GM21515 (cell line): ENCODE data around the gene LINGO3.

Experiments
- ATAC-seq: cut with Tn5 transposase; IDR thresholded peaks from one replicate; pipeline ENCODE4 v1.9.1; 2021; ENCODE audit not compliant: unreplicated experiment

The LINGO3 gene

DNA sequence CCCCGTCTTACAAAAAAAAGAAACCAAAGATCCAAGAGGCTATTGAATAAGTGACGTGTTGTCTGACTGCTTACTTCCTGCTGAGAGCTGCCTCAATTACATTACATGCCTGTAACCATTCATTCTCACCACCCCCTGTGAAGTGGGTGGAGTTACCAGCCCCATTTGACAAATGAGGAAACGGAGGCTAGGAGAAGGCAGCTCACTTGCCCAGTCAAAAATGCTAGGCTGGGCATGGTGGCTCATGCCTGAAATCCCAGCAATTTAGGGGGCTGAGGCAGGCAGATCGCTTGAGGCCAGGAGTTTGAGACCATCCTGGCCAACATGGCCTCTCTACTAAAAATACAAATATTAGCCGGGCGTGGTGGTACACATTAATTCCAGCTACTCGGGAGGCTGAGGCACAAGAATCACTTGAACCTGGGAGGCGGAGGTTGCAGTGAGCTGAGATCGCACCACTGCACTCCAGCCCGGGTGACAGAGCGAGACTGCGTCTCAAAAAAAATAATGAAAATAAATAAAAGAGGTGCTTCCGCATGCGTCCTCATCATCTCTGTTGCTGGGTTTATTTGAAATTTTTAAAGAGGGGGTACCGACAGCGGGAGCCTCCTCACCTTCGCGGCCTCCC lies 19.9 kb upstream of the LINGO3 start:
- ATAC-seq = no peak

- ATAC-seq = no peak
Observed at GRCh38 chr19:2326699-2327360, 18.9 kb upstream of the LINGO3 start.

DNA sequence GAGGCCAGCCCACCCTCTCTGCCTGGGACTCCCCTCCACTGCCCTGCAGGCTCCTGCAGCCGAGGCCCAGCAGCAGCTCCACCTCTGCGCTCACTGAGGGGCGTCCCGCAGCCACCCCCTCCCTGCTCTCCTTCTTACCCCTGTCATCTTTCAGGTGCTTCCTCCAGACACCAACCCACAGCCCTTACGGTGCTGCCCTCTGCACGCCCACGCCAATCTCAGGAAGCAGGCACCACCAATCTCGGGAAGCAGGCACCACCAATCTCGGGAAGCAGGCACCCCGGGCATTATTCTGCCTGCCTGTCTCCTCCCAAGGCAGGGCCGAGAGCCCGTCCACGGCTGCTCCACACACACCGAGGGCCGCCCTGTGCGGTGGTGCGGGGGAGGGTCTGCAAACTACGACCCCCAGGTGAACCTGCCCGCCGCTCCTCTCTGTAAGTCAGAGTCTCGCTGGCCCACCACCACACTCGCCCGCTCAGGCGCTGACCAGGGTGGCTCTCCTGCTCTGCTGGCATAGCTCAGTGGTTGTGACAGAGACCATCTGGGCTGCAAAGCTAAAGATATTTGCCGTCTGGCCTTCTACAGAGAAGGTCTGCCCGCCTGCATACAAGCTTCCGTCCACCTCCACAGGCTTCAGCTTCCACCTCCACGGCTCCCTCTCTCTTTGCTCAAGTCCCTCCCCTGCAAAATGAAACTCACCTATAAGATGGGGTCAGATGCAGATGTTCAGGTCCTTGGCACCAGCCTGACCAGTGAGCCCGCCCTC lies 17.5 kb upstream of the LINGO3 start:
- ATAC-seq = no peak

DNA sequence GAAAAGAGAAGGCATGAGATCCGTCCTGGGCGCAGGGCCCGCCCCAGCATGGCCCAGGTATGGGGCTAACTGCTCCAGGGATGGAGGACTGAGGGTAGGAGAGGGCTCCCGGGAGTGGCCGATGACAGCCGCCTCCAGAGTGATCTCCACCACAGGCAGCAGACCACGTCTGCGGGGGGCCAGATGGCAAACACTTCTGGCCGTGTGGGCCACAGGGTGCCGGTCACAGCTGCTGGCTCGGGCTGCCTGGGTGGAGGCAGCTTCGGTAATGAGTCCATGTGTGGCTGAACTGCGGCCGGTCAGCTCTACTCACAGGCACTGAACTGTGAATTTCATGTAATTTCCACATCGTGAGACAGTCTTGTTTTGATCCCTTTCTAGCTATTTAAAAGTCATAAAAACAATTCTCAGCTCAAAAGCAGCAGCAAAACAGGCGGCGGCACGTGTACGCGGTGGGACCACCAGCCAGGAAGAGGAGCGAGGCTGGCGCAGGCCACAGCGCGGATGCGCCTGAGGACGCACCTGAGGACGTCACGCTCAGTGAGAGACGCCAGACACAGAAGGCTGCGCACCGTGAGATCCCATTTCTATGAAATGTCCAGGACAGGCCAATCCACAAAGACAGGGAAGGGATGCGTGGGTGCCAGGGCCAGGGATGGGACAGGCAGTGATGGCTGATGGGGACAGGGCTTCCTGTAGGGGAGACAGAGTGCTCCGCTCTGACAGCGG lies 16.4 kb upstream of the LINGO3 start:
- no peak for ATAC-seq

- ATAC-seq = no peak
Observed at GRCh38 chr19:2323707-2324106, 15.8 kb upstream of the LINGO3 start.

GRCh38 chr19:2321565-2322283 lies 13.8 kb upstream of the LINGO3 start:
- ATAC-seq = no peak

GRCh38 chr19:2320939-2321338 lies 13.0 kb upstream of the LINGO3 start:
- no peak for ATAC-seq

DNA sequence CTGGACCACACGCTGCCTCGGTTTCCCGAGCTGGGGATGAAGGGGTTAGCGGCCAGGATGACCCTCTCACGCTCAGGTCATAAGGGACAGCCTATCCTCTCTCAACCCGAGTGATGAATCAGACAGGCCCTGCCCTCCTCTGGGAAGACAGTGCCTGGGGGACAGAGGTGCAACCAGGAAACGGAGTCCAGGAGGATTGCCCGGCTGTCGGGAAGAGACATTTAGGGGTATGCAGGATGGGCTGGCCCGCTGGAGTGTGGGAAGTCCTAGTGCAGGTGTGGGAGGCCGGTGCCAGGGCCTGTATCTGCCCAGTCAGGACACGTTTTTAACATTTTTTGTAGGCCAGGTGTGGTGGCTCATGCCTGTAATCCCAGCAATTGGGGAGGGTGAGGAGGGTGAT lies 12.1 kb upstream of the LINGO3 start:
- ATAC-seq = no peak

DNA sequence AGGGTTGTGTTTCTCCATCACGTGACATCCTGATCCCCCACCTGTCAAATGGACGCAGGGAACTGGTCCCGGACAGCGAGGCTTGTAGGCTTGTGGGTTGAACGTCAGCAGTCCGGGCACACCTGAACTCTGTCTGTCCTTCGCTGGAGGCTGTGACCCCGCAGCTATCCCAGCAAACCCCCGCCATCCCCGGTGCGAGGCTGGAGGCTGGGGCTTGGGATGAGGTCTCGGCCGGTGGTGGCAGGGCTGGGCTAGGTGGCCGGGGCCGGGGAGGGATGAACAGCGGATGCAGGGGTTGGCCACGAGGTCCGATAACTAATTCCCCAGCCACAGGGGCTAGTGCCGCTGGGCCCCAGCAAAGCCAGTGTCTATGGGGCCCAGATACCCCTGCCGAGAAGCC lies 11.6 kb upstream of the LINGO3 start:
- ATAC-seq = no peak

DNA sequence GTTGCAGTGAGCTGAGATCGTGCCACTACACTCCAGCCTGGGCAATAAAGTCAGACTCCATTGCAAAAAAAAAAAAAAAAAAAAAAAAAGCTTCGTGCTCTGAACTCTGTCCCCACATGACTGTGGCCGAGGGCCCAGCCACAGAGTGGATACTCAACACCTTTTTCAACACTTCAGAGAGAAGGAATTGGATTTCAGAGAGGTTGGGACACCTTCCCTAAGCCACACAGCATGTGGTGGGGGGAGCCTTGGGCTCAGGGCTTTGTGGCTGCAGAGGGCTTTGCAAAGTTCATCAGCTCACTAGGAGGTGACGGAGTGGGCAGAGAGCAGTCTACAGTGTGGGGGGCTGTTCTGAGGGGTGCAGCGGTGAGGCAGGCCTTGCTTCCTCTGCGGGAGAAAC lies 11.0 kb upstream of the LINGO3 start:
- ATAC-seq = no peak

- ATAC-seq = no peak
Observed at GRCh38 chr19:2317756-2318155, 9.8 kb upstream of the LINGO3 start.

- ATAC-seq = no peak
Observed at GRCh38 chr19:2317300-2317699, 9.3 kb upstream of the LINGO3 start.

GRCh38 chr19:2315818-2316353 lies 7.9 kb upstream of the LINGO3 start:
- ATAC-seq = no peak

DNA sequence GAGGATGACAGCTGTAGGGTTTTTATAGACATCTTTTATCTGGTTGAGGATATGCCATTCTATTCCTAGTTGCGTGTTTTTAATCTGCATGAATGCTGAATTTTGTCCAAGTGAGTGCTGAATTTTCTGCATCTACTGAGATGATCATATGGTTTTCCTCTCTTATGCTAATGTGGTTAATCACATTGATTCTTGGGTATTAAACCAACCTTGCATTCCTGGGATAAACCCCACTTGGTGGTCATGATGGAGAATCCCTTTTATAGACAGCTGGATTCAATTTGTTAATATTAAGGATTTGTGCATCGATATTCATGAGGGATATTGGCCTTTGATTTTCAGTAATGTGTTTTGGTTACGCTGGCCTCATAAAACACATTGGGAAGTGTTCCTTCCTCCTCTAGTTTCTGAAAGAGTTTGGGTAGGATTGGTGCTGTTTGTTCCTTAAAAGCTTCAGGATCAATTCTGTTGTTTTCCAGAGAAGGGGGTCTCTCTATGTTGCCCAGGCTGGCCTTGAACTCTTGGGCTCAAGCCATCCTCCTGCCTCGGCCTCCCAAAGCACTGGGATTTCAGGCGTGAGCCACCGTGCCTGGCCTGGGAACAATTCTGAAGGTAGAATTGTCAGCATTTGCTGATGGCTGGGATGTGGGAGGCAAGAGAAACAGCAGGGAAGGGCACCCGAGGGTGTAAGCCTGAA lies 7.3 kb upstream of the LINGO3 start:
- no peak for ATAC-seq

DNA sequence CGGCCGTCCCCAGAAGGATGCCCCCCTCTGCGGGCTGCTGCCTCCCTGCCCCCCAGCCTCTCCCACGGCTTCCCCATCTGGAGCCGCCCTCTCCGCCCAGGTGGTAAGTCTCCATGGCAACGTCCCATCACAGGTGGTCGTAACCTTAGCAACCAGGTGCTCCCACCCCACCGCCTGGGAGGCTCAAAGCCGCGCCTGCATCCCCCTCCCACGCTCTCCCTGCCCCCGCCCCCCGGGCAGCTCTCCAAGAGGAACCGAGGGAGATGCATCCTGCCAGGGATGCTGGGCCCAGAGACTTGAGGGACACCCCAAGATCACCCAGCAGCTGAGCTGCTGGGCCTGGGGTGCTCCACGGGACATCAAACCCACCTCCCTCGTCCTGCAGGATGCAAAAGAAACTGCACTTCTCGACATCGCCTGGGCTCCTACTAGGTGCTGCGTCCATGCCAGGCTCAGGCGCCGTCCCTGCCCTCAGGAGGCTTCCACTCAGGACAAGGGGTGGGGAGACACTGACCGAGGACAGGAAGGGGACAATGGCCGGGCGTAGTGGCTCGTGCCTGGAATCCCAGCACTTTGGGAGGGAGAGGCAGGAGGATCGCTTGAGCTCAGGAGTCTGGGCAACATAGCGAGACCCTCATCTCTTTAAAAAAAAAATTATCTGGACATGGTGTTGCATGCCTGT lies 5.0 kb upstream of the LINGO3 start:
- ATAC-seq = no peak

GRCh38 chr19:2311093-2311492 lies 3.1 kb upstream of the LINGO3 start:
- no peak for ATAC-seq

DNA sequence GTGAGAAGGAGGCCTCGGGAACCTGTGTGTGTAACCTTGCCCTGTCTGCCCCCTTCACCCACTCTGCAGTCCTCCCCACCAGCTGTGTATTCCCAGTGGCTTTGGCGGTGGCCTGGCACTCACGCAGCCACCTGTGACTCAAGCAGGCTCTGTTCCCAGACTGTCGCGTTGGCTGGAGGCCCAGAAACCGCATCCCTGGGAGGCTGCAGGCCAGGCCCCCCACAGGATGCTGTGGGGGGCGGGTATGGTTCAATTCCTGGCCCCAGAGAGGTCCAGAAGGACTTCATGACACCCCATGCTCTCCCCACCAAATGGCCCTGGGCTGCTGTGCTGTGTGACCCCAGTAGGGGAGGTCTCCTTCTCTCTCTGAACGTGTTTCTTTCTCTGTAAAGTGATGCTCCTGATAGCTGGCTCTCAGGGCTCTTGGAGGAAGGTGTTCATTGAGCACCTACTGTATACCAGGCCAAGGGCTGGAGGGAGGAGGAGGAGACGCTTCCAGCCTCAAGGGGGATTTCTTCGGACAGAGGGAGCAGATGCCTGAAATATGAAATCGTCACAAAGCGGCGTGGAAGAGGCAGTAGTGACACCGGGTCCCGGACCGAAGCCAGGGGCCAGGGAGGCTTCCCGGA lies 1.9 kb upstream of the LINGO3 start:
- no peak for ATAC-seq

GRCh38 chr19:2307518-2308012 lies 389 bp downstream of the LINGO3 start:
- ATAC-seq = no peak

DNA sequence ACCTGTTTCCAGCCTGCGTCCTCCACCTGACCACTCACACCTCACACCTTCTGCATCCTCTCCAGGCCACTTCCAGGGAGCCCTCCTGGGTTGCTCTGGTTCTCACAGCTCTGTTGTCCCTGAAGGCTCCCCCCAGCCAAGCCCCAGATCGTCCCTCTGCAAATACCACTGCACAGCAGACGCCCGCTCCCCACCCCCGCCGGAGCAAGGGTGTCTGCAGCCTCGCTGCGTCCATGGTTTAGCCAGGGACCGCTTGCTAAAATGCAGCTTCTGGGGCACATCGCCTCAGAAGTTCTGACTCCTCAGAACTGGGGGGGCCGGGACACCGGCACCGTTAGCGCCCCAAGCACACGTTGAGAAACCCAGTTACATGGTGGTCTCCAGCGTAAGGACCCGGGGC lies 983 bp downstream of the LINGO3 start:
- no peak for ATAC-seq
